Calu3 (cell line): ENCODE data around the gene GIMAP1. TPM values are rescaled to one million over a fixed set of nuclear protein-coding genes. Genes with fewer than 3 reads are reported as not detected.

Source experiments
- BruUV-seq: library from RNA; stranded (reverse); fragments of 400-500 nt; replicated peaks from 2 replicates; lab custom pipeline; 2021; lab: Mats Ljungman, UMichigan
- CTCF ChIA-PET: fragments of 300-600 bp; sonication (Branson Sonifier 250); formaldehyde crosslinking; loops from one replicate; lab custom pipeline; 2022; ENCODE audit warnings: antibody characterized with exemption; lab: Charles Lee
- DNase-seq: peaks from one replicate; pipeline ENCODE4 v3.0.0; 2022
- H3K27ac Mint-ChIP-seq: one replicate; pipeline ENCODE4 v1.8.0; 2022; ENCODE audit warnings: mixed read lengths; ENCODE audit not compliant: unreplicated experiment
- H3K27me3 Mint-ChIP-seq: one replicate; pipeline ENCODE4 v1.8.0; 2022; ENCODE audit warnings: mixed read lengths; ENCODE audit not compliant: unreplicated experiment
- H3K36me3 Mint-ChIP-seq: one replicate; pipeline ENCODE4 v1.8.0; 2022; ENCODE audit warnings: mild to moderate bottlenecking, moderate library complexity, mixed read lengths; ENCODE audit not compliant: insufficient read depth, unreplicated experiment
- H3K4me1 Mint-ChIP-seq: one replicate; pipeline ENCODE4 v1.8.0; 2022; ENCODE audit warnings: mild to moderate bottlenecking, low read depth, mixed read lengths; ENCODE audit not compliant: unreplicated experiment
- H3K4me3 Mint-ChIP-seq: one replicate; pipeline ENCODE4 v1.8.0; 2022; ENCODE audit warnings: mild to moderate bottlenecking, low read depth, moderate library complexity, mixed read lengths; ENCODE audit not compliant: unreplicated experiment
- H3K9me3 Mint-ChIP-seq: one replicate; pipeline ENCODE4 v1.8.0; 2022; ENCODE audit warnings: low read depth, mixed read lengths; ENCODE audit not compliant: unreplicated experiment
- CTCF ChIP-seq: fragments of 200-600 bp; IDR thresholded peaks from one replicate; pipeline ENCODE4 v1.8.0; 2022; ENCODE audit warnings: antibody characterized with exemption; ENCODE audit not compliant: unreplicated experiment
- intact Hi-C: fragments of 100-400 bp; cut with micrococcal nuclease; formaldehyde crosslinking; loops from one replicate; pipeline ENCODE4 v1.10.0; 2022; ENCODE audit not compliant: unreplicated experiment
- total RNA-seq: library from RNA; stranded (reverse); gene quantifications from 2 replicates; pipeline ENCODE4 v1.2.3, GENCODE V29; 2022

Gene GIMAP1
- total RNA-seq, 1 experiment from 2014 or later, result not detected

DNA sequence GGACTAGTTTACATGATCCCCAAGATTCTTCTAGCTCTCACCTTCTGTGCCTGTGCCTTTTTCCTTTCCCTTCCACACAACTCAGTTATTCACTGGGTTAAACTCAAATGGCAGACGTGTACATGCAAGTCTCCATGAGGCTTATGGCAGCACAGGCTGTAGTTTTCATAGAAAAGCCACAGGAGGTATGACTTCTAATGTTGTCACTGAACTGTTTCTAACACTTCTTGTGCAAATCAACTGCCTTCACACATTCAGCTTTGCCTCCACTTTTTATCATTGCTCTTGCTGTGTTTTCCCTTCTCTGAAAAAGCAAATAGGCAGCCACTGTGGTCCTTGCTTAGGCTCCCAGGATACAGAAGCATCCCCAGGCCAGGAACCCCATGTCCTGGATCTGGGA is 15.5 kb downstream of the GIMAP1 start:
- CTCF ChIA-PET, result no interaction called here
- no peak for DNase-seq
- no peaks in the 10 kb centered on the region for H3K36me3 Mint-ChIP-seq
- H3K4me3 Mint-ChIP-seq, result no peak overlapping the region
- H3K27me3 Mint-ChIP-seq, result peaks cover 63% of the 10 kb centered on the region
- no TSS peak for BruUV-seq
- intact Hi-C loops, result no loop called here
- H3K27ac Mint-ChIP-seq, result no peak overlapping the region
- peaks cover 4% of the 10 kb centered on the region for H3K9me3 Mint-ChIP-seq
- TF ChIP-seq CTCF, result no peak
- peaks cover 6% of the 10 kb centered on the region for H3K4me1 Mint-ChIP-seq

DNA sequence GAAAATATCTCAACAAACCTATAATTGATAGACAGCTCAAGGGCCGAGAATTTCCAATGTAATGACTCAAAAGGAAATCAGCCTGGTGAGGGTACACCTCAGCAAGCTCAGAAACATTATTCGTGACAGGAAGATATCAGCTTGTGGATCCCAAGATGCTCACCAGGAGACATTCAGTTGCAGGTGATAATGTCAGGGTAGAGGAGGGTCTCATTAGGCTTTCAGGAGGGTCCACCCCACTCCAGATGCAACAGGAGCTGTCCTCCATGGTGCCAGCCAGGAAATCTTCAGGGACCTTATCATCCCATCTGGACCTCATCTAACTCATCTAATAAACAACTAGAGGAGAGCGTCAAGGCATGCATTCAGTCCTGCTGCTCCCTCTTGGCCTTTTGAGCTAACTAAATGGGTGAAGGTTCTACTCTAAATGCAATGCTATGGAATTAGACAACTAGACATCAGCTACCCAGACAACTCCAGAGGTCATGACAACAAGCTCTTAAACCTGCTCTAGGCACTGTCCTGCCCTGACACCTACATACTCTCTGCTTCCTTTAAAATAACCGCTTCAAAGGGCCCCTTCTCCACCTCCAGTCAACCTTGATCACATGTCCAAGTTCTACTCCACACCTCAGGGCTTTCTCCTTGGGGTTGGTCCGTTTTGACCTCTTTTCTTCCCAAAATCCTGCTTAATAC is 16.5 kb downstream of the GIMAP1 start:
- Mint-ChIP-seq H3K4me1 (no peaks in the 10 kb centered on the region), H3K27ac (no peak overlapping the region), H3K4me3 (no peak overlapping the region), H3K36me3 (no peaks in the 10 kb centered on the region), H3K9me3 (peaks cover 4% of the 10 kb centered on the region), H3K27me3 (peaks cover 58% of the 10 kb centered on the region)
- intact Hi-C loops, result no loop called here
- no peak for TF ChIP-seq CTCF
- no peak for DNase-seq
- no TSS peak for BruUV-seq
- CTCF ChIA-PET, result interaction anchor here (0.6 to 1.1 kb wide), 2 partner anchors 284 to 1278 kb away, joined by 3 to 8 read pairs; no protein-coding TSS in a partner anchor

DNA sequence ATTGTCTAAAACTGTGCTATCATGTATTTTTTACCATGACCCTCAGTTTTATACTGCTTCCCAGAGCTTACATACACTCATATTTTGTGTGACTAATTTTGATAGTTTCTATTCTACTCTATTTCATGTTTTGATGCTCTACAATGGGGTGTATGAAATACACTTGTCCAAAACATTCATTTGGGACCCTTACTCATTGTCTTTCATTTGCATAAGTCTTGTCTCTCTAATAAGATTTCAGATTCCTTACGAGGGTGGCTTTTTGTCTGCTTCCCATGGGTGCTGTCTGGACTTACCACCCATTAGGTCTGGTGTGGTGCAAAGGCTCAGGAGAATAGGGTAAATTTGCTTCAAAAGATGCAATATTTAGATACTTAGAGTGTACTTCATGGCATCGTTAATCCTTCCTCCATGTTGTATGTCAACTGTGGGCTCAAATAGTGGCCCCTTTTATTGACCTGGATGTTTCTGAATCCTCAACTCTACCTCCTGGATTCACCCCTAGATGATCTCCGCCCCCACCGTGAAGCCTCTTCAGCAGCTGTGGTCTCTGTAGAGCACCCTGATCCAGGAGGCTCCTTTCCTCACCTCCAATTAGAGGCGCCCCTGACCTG is 17.2 kb downstream of the GIMAP1 start:
- TF ChIP-seq CTCF, result no peak
- no peaks in the 10 kb centered on the region for H3K4me1 Mint-ChIP-seq
- peaks cover 2% of the 10 kb centered on the region for H3K9me3 Mint-ChIP-seq
- BruUV-seq, result no TSS peak
- DNase-seq, result no peak
- no peak overlapping the region for H3K27ac Mint-ChIP-seq
- no peak overlapping the region for H3K4me3 Mint-ChIP-seq
- intact Hi-C loops, result no loop called here
- CTCF ChIA-PET, result interaction anchor here (0.6 to 1.1 kb wide), 2 partner anchors 285 to 1278 kb away, joined by 3 to 8 read pairs; no protein-coding TSS in a partner anchor
- H3K36me3 Mint-ChIP-seq, result no peaks in the 10 kb centered on the region
- H3K27me3 Mint-ChIP-seq, result peaks cover 58% of the 10 kb centered on the region

GRCh38 chr7:150734254-150734653 is 17.8 kb downstream of the GIMAP1 start:
- Mint-ChIP-seq H3K4me3 (no peak overlapping the region), H3K27ac (no peak overlapping the region), H3K27me3 (peaks cover 63% of the 10 kb centered on the region), H3K36me3 (no peaks in the 10 kb centered on the region), H3K9me3 (no peaks in the 10 kb centered on the region), H3K4me1 (no peaks in the 10 kb centered on the region)
- DNase-seq, result no peak
- CTCF ChIA-PET, result no interaction called here
- BruUV-seq, result no TSS peak
- intact Hi-C loops, result no loop called here
- no peak for TF ChIP-seq CTCF
